ENCODE data around the gene ZNF384. TPM values are rescaled to one million over a fixed set of nuclear protein-coding genes. Genes with fewer than 3 reads are reported as not detected.

Gene ZNF384
- total and polyA plus RNA-seq, 10 donors, result 18.9 to 79.8 (median 50.0) TPM

DNA sequence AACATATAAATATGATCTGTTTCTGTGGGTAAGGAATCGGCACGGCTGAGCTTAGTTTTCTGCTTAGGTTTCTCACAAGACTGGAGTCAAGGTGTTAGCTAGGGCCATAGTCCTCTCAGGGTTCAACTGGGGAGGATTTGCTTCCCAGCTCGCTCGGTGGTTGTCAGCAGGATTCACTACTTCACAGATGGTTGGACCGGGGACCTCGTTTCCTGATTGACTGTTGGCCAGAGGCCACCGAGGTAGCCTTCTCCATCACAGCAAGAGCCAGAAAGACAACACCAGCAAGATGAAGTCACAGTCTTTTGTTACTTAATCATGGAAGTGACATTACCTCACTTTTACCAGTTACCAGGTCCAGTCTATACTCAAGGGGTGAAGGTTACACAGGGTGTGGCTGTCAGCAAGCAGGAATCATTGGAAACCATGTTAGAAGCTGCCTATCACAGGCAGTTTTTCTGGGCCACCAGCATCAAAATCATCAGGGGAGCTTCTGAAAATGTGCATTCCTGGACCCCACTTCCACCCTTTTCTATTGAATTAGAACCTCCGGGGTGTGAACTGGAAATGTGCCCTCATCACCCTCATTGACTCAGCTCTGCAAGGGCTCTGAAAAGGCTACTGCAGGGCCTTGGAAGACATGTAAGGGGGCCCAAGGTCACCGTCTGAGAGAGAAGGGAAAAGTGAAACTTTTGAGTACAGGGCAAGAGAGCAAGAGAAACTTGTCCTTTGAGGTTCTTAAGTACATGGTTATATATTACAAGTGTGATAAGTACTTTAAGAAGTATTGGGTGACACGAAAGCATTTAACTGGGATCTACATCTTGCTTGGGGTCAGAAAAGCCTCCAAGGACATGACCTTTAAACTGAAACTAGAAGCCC lies 45.6 kb upstream of the ZNF384 start:
- intact Hi-C loops (cut with DNase I; ENCODE audit: low total_unique reads), result no loop called here
- no peak overlapping the region for H3K4me3 ChIP-seq
- peaks cover 0 to 20% (median 9%) of the 10 kb centered on the region in 6 donors for H3K4me1 ChIP-seq
- DNase-seq, result peak; percentile 48
- WGBS, 5 donors, result 63 to 91% (median 77%) methylated on average over 10 of the region's 10 CpGs
- H3K27me3 ChIP-seq (replicated peaks in 1 of 7), result no peaks in the 10 kb centered on the region
- H3K9me3 ChIP-seq, result no peaks in the 10 kb centered on the region
- peak overlapping the region in 2 of 8 donors; percentile 4 to 17 for H3K27ac ChIP-seq
- TF ChIP-seq POLR2A (IDR thresholded peaks at IDR 0.05) (no peak), POLR2AphosphoS5 (IDR thresholded peaks at IDR 0.05) (no peak)
- TF ChIP-seq, protein P1, sequence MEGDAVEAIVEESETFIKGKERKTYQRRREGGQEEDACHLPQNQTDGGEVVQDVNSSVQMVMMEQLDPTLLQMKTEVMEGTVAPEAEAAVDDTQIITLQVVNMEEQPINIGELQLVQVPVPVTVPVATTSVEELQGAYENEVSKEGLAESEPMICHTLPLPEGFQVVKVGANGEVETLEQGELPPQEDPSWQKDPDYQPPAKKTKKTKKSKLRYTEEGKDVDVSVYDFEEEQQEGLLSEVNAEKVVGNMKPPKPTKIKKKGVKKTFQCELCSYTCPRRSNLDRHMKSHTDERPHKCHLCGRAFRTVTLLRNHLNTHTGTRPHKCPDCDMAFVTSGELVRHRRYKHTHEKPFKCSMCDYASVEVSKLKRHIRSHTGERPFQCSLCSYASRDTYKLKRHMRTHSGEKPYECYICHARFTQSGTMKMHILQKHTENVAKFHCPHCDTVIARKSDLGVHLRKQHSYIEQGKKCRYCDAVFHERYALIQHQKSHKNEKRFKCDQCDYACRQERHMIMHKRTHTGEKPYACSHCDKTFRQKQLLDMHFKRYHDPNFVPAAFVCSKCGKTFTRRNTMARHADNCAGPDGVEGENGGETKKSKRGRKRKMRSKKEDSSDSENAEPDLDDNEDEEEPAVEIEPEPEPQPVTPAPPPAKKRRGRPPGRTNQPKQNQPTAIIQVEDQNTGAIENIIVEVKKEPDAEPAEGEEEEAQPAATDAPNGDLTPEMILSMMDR (IDR thresholded peaks at IDR 0.05 in 8 of 11, conservative IDR thresholded peaks at IDR 0.05 in 3 of 11), result no peak
- H3K36me3 ChIP-seq, result peaks cover 7 to 55% (median 36%) of the 10 kb centered on the region in 6 donors

DNA sequence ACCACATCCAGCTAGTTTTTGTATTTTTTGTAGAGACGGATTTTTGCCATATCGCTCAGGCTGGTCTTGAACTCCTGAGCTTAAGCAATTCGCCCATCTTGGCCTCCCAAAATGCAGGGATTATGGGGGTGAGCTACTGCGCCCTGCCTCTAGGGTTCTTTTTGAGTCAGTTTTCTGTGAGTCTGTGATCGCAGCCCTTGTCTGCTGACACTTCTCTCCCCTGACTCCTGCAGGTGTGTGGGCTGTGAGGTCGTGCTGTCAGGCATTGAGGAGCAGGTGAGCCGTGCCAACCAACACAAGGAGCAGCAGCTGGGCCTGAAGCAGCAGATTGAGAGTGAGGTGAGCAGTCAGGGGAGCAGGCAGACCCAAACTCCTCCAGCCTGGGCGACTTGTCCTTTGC lies 41.0 kb upstream of the ZNF384 start:
- intact Hi-C loops (cut with DNase I; ENCODE audit: low total_unique reads), result no loop called here
- WGBS, 5 donors, result 88 to 94% (median 93%) methylated on average over 7 to 8 of the region's 8 CpGs
- H3K4me1 ChIP-seq, result peaks cover 0 to 42% (median 9%) of the 10 kb centered on the region in 6 donors
- H3K27ac ChIP-seq, result no peak overlapping the region
- peaks cover 7 to 96% (median 60%) of the 10 kb centered on the region in 6 donors for H3K36me3 ChIP-seq
- H3K4me3 ChIP-seq, result no peak overlapping the region
- DNase-seq, result peak; percentile 37
- TF ChIP-seq POLR2AphosphoS5 (IDR thresholded peaks at IDR 0.05), result no peak
- TF ChIP-seq, protein P1 (IDR thresholded peaks at IDR 0.05 in 8 of 11, conservative IDR thresholded peaks at IDR 0.05 in 3 of 11), result no peak
- TF ChIP-seq POLR2A (IDR thresholded peaks at IDR 0.05), result no peak
- H3K9me3 ChIP-seq, result no peaks in the 10 kb centered on the region
- H3K27me3 ChIP-seq (replicated peaks in 1 of 7), result no peaks in the 10 kb centered on the region

DNA sequence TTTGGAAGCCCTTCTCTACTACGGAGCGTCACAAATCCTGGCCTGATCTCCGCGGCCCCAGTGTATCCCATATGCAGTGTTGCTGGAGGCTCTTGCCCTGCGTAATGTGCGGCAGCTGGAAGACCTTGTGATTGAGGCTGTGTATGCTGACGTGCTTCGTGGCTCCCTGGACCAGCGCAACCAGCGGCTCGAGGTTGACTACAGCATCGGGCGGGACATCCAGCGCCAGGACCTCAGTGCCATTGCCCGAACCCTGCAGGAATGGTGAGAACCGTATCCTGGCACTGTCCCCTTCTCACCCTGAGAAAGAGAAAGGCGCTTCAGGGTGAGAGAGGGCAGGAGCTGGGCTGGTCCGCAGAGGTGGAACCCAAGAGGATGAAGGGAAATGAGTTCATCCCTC lies 40.0 kb upstream of the ZNF384 start:
- H3K27me3 ChIP-seq (replicated peaks in 1 of 7), result no peaks in the 10 kb centered on the region
- peaks cover 7 to 44% (median 15%) of the 10 kb centered on the region in 6 donors for H3K4me1 ChIP-seq
- 91 to 93% (median 92%) methylated on average over 14 to 18 of the region's 18 CpGs for WGBS, 5 donors
- intact Hi-C loops (cut with DNase I; ENCODE audit: low total_unique reads), result no loop called here
- H3K4me3 ChIP-seq, result no peak overlapping the region
- TF ChIP-seq, protein P1 (IDR thresholded peaks at IDR 0.05 in 8 of 11, conservative IDR thresholded peaks at IDR 0.05 in 3 of 11), result no peak
- TF ChIP-seq POLR2A (IDR thresholded peaks at IDR 0.05) (no peak), POLR2AphosphoS5 (IDR thresholded peaks at IDR 0.05) (no peak)
- peaks cover 7 to 86% (median 55%) of the 10 kb centered on the region in 6 donors for H3K36me3 ChIP-seq
- H3K9me3 ChIP-seq, result no peaks in the 10 kb centered on the region
- no peak overlapping the region for H3K27ac ChIP-seq
- DNase-seq, result no peak

DNA sequence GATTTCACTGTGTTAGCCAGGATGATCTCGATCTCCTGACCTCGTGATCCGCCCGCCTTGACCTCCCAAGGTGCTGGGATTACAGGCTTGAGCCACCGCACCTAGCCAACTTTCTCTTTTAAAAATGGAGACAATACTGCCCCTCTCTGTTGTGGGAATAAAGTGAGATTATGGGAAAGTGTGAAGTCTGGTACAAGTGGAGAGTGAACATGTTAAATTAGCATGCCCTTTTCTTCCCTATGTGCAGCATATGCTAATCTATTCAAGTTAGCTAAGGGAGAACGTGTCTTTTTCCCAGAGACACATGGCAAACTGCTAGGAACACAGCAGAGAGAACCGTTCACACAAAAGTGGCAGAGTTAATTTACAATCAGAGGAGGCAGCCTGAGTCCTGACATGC lies 36.2 kb upstream of the ZNF384 start:
- no peak for DNase-seq
- Histone ChIP-seq H3K9me3 (no peaks in the 10 kb centered on the region), H3K27me3 (replicated peaks in 1 of 7) (no peaks in the 10 kb centered on the region), H3K27ac (no peak overlapping the region), H3K36me3 (peaks cover 0 to 50% (median 31%) of the 10 kb centered on the region in 6 donors), H3K4me3 (no peak overlapping the region), H3K4me1 (peaks cover 7 to 53% (median 17%) of the 10 kb centered on the region in 6 donors)
- TF ChIP-seq POLR2AphosphoS5 (IDR thresholded peaks at IDR 0.05) (no peak), POLR2A (IDR thresholded peaks at IDR 0.05) (no peak)
- TF ChIP-seq, protein P1 (IDR thresholded peaks at IDR 0.05 in 8 of 11, conservative IDR thresholded peaks at IDR 0.05 in 3 of 11), result no peak
- intact Hi-C loops (cut with DNase I; ENCODE audit: low total_unique reads), result no loop called here
- 92 to 96% (median 94%) methylated on average over 7 of the region's 7 CpGs for WGBS, 5 donors
